C1 segment of cervical spinal cord (tissue), 14 donors: Measurements from ENCODE around the gene PDLIM4.

Experiments used
- DNase-seq, 14 donors: peaks; one replicate each; lab custom pipeline; 2025; lab: John Stamatoyannopoulos, UW

PDLIM4 gene

GRCh38 chr5:132253452-132254320, 3.8 kb upstream of the PDLIM4 start:
- no peak for DNase-seq

DNA sequence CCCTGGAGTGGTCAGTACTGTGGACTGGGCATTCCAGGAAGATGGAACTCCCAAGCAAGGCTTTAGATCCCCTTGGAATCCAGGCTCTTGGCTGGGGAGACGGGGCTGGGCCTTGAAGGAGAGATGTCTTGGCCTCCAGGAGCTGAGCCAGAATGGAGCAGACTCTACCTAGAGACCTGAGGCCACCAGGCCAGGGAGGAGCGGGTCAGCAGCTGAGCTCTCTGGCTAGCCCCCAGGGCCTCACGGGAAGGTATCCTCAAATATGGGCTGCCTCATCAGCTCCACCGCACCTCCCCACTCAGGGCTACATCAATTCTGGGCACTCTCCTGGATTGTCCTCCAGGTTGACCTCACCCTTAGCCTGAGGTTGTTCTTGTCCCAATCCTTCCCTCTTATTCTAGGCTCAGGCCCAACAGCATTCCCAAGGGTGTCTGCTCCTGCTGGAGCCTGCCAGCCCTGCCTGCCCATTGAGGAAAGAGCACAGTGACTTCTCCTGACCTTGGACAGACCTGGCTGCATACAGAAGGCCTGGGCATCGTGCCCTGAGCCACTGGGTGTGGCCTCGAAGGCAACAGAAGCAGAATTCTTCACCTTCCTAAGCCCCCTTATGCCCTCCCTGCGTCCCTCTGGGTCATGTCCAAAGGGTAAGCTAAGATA, 3.0 kb upstream of the PDLIM4 start:
- DNase-seq: no peak

- no peak for DNase-seq
Measured at GRCh38 chr5:132256086-132256782, 1.3 kb upstream of the PDLIM4 start.

DNA sequence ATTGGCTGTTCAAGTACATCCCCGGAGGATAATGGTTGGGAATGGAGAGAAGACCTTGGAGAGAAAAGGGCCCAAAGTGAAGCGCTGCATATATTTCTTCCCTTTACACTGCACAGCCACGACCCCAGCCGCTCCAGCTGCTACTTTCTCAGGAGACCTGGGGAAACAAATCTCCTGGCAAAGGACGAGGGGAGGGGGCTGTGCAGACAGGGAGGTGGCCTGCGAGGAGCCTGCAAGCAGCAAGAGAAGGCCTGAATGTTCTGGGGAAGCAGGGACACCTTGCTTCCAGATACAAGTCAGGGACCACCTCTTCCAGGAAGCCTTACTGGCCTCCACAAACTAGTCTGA, 739 bp upstream of the PDLIM4 start:
- DNase-seq: no peak

- DNase-seq: no peak
Measured at GRCh38 chr5:132258102-132259068, 889 bp downstream of the PDLIM4 start.

- DNase-seq: peak in 4 of 14 donors; percentile 31 to 76 (median 40)
Measured at GRCh38 chr5:132259069-132259851, 1.8 kb downstream of the PDLIM4 start.

DNA sequence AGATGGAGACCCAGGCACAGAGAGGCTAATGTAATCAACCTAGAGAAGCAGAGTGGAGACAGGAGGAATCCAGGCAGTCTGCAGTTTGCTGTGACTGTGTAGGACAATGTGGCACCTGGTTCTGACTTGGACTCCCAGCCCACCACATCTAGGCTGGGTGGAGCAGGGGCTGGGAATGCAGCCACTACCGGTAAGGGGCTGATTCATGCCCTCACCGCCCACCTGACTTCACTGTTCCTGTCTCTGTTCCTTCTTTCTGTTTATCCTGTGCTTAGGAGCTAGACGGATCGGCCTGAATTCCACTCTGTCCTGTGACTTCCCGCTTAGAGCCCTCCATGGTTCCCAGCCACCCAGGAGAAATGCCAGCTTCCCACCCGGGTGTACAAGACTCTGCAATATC, 2.6 kb downstream of the PDLIM4 start:
- DNase-seq: peak in 1 of 14 donors; percentile 83

- peak in 9 of 14 donors; percentile 25 to 80 (median 41) for DNase-seq
Measured at GRCh38 chr5:132260714-132261551, 3.4 kb downstream of the PDLIM4 start.

DNA sequence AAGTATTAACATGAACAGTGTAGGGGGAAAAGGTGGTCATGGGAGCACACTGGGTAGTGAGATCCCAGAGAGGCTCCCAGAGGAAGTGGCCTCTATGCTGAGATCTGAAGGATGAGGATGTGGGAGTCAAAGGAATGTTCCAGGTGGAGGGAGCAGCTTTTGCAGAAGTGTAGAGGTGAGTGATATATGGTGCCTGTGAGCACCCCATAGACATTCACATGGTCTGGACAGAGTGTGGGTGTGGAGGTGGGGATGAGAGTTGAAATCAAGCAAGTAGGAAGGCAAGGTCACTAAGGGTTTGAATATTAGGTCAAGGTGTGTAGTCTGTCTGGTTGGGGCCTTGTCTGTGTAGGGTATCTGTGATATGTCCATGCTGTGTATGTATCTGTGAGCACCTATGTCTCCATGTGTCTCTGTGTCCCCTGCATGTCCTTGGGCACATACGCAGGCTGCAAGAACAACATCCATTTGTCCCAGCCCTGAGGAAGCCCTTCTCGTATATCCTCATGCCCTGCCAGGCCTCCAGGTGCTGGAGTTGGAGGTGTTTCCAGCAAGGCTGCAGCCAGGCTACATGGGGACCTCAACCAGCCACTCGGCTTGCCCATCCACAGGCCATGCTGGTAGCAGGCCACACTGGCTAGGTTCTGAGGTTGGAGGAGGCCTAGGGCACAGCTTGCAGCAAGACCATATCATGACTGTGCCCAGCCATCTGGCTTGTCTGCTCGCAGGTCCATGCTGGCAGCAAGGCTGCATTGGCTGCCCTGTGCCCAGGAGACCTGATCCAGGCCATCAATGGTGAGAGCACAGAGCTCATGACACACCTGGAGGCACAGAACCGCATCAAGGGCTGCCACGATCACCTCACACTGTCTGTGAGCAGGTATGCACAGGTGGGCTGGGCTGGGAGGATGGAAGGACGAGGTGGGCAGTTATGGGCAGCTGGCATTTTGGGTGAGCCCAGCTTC, 4.7 kb downstream of the PDLIM4 start:
- DNase-seq: peak in 1 of 14 donors; percentile 82

DNA sequence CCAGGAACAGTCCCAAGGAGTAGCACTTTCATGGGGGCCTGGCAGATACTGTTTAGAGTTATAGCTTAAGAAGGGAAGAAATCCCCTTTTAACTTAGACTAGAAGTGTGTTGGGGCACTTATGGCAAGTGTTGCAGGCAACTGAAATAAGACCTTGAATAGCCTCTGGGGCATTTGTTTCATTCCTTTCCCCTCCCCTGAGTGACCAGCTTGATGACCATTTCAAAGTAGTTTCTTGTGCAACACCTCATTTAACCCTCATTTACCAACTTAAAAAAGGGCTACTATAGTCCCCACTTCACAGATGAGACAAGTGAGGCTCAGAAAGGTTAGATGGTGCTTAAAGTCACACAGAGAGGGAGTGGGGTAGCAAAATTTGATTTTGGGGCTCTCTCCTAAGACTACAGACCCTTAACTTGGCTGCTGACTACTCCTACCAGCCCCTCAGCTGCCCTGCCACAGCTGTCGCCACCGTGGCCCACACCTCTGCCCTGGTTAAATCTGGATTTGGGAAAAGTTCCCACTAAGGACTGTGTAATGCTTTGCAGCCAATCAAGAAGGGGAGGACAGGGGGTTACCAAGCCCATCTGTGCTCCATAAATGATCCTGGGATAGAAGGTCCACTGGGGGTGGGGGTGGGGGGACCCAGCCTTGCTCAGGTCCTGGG, 5.5 kb downstream of the PDLIM4 start:
- DNase-seq: no peak

DNA sequence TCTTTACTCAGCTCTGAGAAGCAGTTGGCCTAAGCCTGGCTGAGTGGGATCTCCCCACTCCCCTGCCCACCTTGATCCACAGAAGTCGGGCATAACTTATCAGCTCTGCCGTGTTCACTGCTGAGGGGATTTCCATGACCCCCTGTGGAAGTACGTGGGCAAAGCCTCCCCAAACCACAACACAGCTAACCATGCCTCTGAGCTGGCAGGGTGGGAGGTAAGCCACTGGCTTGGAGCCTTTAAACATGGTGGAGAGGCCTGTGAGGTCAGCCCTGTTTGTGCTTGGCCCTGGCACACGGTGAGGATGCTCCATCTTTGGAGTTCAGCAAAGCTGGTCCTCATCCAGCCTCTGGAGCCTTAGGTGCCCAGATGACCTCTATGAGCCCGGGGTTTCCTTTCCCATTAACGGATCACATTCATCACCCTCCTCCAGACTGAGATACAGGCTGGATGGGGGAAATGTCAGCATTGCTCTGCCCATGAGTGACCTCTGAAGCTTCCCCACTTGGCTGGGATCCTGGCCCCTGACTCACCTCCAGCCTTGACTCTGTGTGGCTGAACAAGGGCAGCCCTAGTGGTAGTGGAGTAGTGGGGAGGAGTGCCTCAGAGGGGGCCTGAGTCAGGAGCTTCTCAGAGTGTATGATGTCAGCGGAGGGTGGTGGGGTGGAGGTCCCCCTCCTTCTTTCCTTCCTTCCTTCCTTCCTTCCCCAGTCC, 6.2 kb downstream of the PDLIM4 start:
- peak in 1 of 14 donors; percentile 85 for DNase-seq

- DNase-seq: no peak
Measured at GRCh38 chr5:132264546-132265335, 7.2 kb downstream of the PDLIM4 start.

DNA sequence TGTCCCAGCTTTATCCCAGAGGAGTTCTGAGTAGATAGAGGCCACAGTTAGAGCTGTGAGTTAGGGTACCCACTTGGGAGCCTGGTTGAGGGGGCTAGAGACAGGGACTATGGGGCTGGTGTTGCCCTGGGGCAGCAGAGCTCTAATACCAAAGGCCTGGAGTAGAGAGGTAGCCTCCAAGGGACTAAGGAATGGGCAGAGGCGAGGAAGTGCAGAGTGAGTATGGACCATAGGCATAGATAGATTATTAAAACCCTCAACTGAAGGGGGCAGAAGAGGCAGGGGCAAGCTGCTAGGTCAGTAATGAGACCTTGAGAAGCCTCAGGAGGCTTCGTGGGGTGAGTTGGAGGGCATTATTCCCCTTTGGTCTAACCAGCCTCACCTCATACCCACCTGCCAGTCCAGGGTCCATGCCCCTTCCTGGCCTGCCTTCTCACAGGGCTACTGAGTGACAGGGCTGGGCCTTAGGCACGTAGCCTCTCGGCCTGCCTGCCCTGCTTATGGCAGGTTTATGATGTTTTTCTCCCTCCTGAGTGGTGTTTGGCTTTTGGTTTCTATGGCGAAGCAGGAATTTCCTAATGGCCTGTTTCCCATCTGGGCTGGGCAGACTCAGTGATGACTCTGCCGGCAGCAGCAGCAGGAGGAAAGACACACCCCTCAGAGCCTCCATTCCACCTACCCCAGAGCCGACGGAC, 8.0 kb downstream of the PDLIM4 start:
- peak in 1 of 14 donors; percentile 45 for DNase-seq

GRCh38 chr5:132266031-132266835, 8.7 kb downstream of the PDLIM4 start:
- no peak for DNase-seq

- DNase-seq: no peak
Measured at GRCh38 chr5:132266836-132267160, 9.3 kb downstream of the PDLIM4 start.
